Measurements from ENCODE around the gene EEA1.
A peak's percentile ranks its signal among the peaks of the same experiment; 100 is the strongest.
"Not testable (repeated sequence)": the region's sequence is repeated elsewhere in the genome, so short reads cannot be mapped to it uniquely, and the experiment has no call there.

The EEA1 gene

GRCh38 chr12:92794814-92795213 lies 134.3 kb downstream of the EEA1 start:
- no peak for DNase-seq

GRCh38 chr12:92794356-92794755 lies 134.7 kb downstream of the EEA1 start:
- DNase-seq: not testable (repeated sequence)

- DNase-seq: no peak
Measured at GRCh38 chr12:92786045-92786444, 143.1 kb downstream of the EEA1 start.

- no peak for DNase-seq
Measured at GRCh38 chr12:92785563-92785950, 143.5 kb downstream of the EEA1 start.

GRCh38 chr12:92784797-92785562 lies 144.1 kb downstream of the EEA1 start:
- peak; percentile 78 for DNase-seq

- DNase-seq: no peak
Measured at GRCh38 chr12:92784356-92784755, 144.7 kb downstream of the EEA1 start.

GRCh38 chr12:92779902-92780301 lies 149.2 kb downstream of the EEA1 start:
- DNase-seq: no peak

- DNase-seq: no peak
Measured at GRCh38 chr12:92778525-92778924, 150.6 kb downstream of the EEA1 start.

GRCh38 chr12:92775416-92775815 lies 153.7 kb downstream of the EEA1 start:
- DNase-seq: no peak

GRCh38 chr12:92771001-92771400 lies 158.1 kb downstream of the EEA1 start:
- no peak for DNase-seq

GRCh38 chr12:92769124-92769901 lies 159.8 kb downstream of the EEA1 start:
- no peak for DNase-seq

GRCh38 chr12:92765871-92766270 lies 163.2 kb downstream of the EEA1 start:
- no peak for DNase-seq

GRCh38 chr12:92764831-92765230 lies 164.3 kb downstream of the EEA1 start:
- no peak for DNase-seq

- DNase-seq: no peak
Measured at GRCh38 chr12:92762773-92763172, 166.3 kb downstream of the EEA1 start.

- DNase-seq: peak; percentile 68
Measured at GRCh38 chr12:92759634-92760268, 169.3 kb downstream of the EEA1 start.

GRCh38 chr12:92757597-92758121 lies 171.4 kb downstream of the EEA1 start:
- DNase-seq: no peak

GRCh38 chr12:92756898-92757596 lies 172.0 kb downstream of the EEA1 start:
- DNase-seq: no peak

- no peak for DNase-seq
Measured at GRCh38 chr12:92753976-92754885, 174.9 kb downstream of the EEA1 start.

- not testable (repeated sequence) for DNase-seq
Measured at GRCh38 chr12:92749691-92750090, 179.4 kb downstream of the EEA1 start.

GRCh38 chr12:92747151-92747550 lies 181.9 kb downstream of the EEA1 start:
- no peak for DNase-seq

GRCh38 chr12:92745856-92746550 lies 183.1 kb downstream of the EEA1 start:
- peak; percentile 56 for DNase-seq
